ENCODE measurements around the gene MRTFA.

Gene MRTFA

GRCh38 chr22:40466976-40467375, 169.5 kb downstream of the MRTFA start:
- TF ChIP-seq CTCF (IDR thresholded peaks at IDR 0.05): no peak
- TF ChIP-seq ZFX (IDR thresholded peaks at IDR 0.05; ENCODE audit: borderline replicate concordance): no peak

GRCh38 chr22:40463683-40464082, 172.8 kb downstream of the MRTFA start:
- H3K27ac ChIP-seq: no peak overlapping the region
- no peak for TF ChIP-seq ZFX (IDR thresholded peaks at IDR 0.05; ENCODE audit: borderline replicate concordance)
- no peak for TF ChIP-seq CTCF (IDR thresholded peaks at IDR 0.05)

More at GRCh38 chr22:40466976-40467375, 169.5 kb downstream of the MRTFA start:
- H3K27ac ChIP-seq: no peak overlapping the region

- TF ChIP-seq ZFX (IDR thresholded peaks at IDR 0.05; ENCODE audit: borderline replicate concordance) (no peak), CTCF (IDR thresholded peaks at IDR 0.05) (no peak)
- no peak overlapping the region for H3K27ac ChIP-seq
Measured at GRCh38 chr22:40463017-40463631, 173.4 kb downstream of the MRTFA start.

GRCh38 chr22:40462195-40462984, 174.1 kb downstream of the MRTFA start:
- TF ChIP-seq ZFX (IDR thresholded peaks at IDR 0.05; ENCODE audit: borderline replicate concordance) (no peak), CTCF (IDR thresholded peaks at IDR 0.05) (no peak)
- no peak overlapping the region for H3K27ac ChIP-seq

DNA sequence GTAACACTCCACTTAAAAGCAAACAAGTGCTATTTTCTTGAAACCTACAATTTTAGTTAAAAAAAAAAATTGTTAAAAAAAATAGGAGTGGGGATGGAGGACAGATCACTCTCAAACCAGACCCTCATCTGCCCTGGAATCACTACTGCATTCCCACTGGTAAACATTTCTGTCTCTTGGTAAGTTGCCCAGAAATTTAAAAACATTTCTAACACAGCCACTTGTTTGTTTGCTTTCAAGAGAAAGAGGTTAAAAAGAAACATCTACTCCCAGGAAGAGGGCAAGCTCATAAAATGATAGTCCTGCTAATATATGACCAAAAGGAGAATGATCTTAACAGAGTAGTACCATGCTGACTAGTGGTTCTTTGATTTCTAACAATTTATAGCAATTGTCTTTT, 182.8 kb downstream of the MRTFA start:
- H3K27ac ChIP-seq: no peak overlapping the region
- no peak for TF ChIP-seq ZFX (IDR thresholded peaks at IDR 0.05; ENCODE audit: borderline replicate concordance)
- no peak for TF ChIP-seq CTCF (IDR thresholded peaks at IDR 0.05)

DNA sequence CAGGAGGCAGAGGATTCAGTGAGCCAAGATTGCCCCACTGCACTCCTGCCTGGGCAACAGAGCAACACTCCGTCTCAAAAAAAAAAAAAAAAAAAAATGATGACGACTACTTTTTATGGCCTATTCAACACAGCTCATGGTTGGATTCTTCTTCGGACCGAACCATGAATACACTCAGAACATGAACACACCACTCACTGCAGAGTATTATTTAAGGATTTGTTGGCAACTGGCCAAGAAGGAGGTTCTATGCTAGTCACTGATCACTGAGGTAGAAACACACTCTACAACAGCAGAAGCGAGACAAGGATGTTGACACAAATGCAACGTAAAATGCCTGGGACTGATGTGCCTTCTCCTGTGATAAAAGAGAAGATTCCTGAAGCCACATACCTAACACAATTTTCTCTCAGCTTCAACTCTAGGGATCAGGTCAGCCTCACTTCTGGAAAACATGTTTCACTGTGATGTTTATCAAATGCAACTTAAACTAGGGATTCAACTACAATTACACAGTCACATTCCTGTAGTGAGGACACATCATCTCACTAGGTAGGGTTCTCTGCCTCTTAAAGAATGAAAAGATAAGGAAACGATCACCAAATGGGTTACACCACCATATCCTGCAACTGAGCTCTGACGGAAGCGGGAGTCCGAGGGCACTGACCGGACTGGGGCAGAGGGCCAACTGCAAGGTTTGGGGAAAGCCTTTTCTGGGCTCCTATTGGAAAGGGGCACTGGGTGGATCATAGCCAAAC, 183.6 kb downstream of the MRTFA start:
- no peak overlapping the region for H3K27ac ChIP-seq

More for the DNA sequence above, 183.6 kb downstream of the MRTFA start:
- no peak for TF ChIP-seq CTCF (IDR thresholded peaks at IDR 0.05)
- no peak for TF ChIP-seq ZFX (IDR thresholded peaks at IDR 0.05; ENCODE audit: borderline replicate concordance)

Measured in 22Rv1 (cell line).